Neutrophil (primary cell): ENCODE data around the gene CNTNAP4.

ENCODE experiments used
- H3K27ac ChIP-seq: fragments of 200-600 bp; sonication (generic); 2 replicates; pipeline ENCODE4 v1.5.1; 2016; ENCODE audit warnings: mild to moderate bottlenecking, moderate library complexity
- H3K27me3 ChIP-seq: fragments of 200-600 bp; sonication (generic); 2 replicates; pipeline ENCODE4 v1.6.0; 2016; ENCODE audit warnings: mild to moderate bottlenecking
- H3K36me3 ChIP-seq: fragments of 200-600 bp; sonication (generic); 2 replicates; pipeline ENCODE4 v1.5.1; 2017
- H3K4me1 ChIP-seq, 2 experiments: fragments of 200-600 bp in 1 of 2; sonication (generic) in 1 of 2; 1 replicate in 1 of 2; 2 replicates in 1 of 2; pipeline versions ENCODE4 v1.5.1 to v1.6.1; 2013 to 2016; ENCODE audit warnings: low read depth in 1 of 2, low read length in 1 of 2, mild to moderate bottlenecking in 1 of 2, moderate library complexity in 1 of 2; ENCODE audit not compliant: control insufficient read depth in 1 of 2, insufficient read depth in 1 of 2
- H3K4me3 ChIP-seq, 2 experiments: fragments of 200-600 bp in 1 of 2; sonication (generic) in 1 of 2; 1 replicate in 1 of 2; 2 replicates in 1 of 2; pipeline ENCODE4 v1.5.1; 2013 to 2016; ENCODE audit warnings: low read depth in 1 of 2, low read length in 1 of 2, mild to moderate bottlenecking in 1 of 2, moderate library complexity in 1 of 2
- H3K9me3 ChIP-seq: fragments of 200-600 bp; sonication (generic); 2 replicates; pipeline ENCODE4 v1.5.1; 2016
- TF ChIP-seq, protein P1 (sequence below): fragments of 200-600 bp; sonication (generic); IDR thresholded peaks from 2 replicates; pipeline ENCODE4 v1.5.1; 2016; ENCODE audit warnings: antibody characterized with exemption

The CNTNAP4 gene

GRCh38 chr16:76237471-76237870 lies 39.7 kb upstream of the CNTNAP4 start:
- Histone ChIP-seq H3K36me3 (no peaks in the 10 kb centered on the region), H3K27ac (no peak overlapping the region), H3K27me3 (no peaks in the 10 kb centered on the region), H3K9me3 (no peaks in the 10 kb centered on the region), H3K4me1 (no peaks in the 10 kb centered on the region), H3K4me3 (no peak overlapping the region)
- TF ChIP-seq, protein P1, sequence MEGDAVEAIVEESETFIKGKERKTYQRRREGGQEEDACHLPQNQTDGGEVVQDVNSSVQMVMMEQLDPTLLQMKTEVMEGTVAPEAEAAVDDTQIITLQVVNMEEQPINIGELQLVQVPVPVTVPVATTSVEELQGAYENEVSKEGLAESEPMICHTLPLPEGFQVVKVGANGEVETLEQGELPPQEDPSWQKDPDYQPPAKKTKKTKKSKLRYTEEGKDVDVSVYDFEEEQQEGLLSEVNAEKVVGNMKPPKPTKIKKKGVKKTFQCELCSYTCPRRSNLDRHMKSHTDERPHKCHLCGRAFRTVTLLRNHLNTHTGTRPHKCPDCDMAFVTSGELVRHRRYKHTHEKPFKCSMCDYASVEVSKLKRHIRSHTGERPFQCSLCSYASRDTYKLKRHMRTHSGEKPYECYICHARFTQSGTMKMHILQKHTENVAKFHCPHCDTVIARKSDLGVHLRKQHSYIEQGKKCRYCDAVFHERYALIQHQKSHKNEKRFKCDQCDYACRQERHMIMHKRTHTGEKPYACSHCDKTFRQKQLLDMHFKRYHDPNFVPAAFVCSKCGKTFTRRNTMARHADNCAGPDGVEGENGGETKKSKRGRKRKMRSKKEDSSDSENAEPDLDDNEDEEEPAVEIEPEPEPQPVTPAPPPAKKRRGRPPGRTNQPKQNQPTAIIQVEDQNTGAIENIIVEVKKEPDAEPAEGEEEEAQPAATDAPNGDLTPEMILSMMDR = no peak

DNA sequence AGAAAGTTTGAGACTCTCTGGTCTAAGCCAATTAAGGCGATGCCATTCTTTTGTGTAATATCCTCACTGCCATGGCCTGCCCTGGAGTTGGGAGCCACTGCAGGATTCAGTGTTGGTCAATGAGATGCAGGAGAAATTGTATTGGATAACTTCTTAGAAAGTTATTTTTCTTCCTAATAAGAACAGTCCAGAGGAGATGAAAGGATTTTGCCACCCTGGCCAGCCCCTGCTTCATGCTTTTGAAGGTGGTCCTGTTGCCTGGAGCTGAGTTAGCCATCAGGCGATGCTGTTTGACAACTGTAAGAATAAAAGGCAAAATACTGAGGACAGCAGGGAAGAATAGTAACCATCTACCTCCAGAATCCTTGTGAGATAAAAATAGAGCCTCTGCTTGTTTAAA lies 35.4 kb upstream of the CNTNAP4 start:
- H3K9me3 ChIP-seq = no peaks in the 10 kb centered on the region
- TF ChIP-seq, protein P1 = no peak
- H3K27me3 ChIP-seq = no peaks in the 10 kb centered on the region
- no peaks in the 10 kb centered on the region for H3K36me3 ChIP-seq
- no peak overlapping the region for H3K4me3 ChIP-seq
- no peaks in the 10 kb centered on the region for H3K4me1 ChIP-seq
- no peak overlapping the region for H3K27ac ChIP-seq

- TF ChIP-seq, protein P1 = no peak
- Histone ChIP-seq H3K36me3 (no peaks in the 10 kb centered on the region), H3K27ac (no peak overlapping the region), H3K4me3 (no peak overlapping the region), H3K9me3 (no peaks in the 10 kb centered on the region), H3K27me3 (no peaks in the 10 kb centered on the region), H3K4me1 (no peaks in the 10 kb centered on the region)
Observed at GRCh38 chr16:76243620-76244019, 33.6 kb upstream of the CNTNAP4 start.

GRCh38 chr16:76246587-76246986 lies 30.6 kb upstream of the CNTNAP4 start:
- Histone ChIP-seq H3K36me3 (no peaks in the 10 kb centered on the region), H3K9me3 (no peaks in the 10 kb centered on the region), H3K4me3 (no peak overlapping the region), H3K4me1 (no peaks in the 10 kb centered on the region), H3K27me3 (no peaks in the 10 kb centered on the region), H3K27ac (no peak overlapping the region)
- TF ChIP-seq, protein P1 = no peak

GRCh38 chr16:76265434-76266045 lies 11.7 kb upstream of the CNTNAP4 start:
- no peak overlapping the region for H3K27ac ChIP-seq
- no peak overlapping the region for H3K4me3 ChIP-seq
- H3K9me3 ChIP-seq = no peaks in the 10 kb centered on the region
- no peaks in the 10 kb centered on the region for H3K36me3 ChIP-seq
- TF ChIP-seq, protein P1 = no peak
- no peaks in the 10 kb centered on the region for H3K27me3 ChIP-seq
- H3K4me1 ChIP-seq = no peaks in the 10 kb centered on the region
